H1 (cell line): ENCODE measurements around the gene CTIF. TPM values are rescaled to one million over a fixed set of nuclear protein-coding genes. Genes with fewer than 3 reads are reported as not detected.

Experiments
- CTCF ChIA-PET: fragments of 300-600 bp; sonication (Branson Sonifier 250); formaldehyde crosslinking; loops from one replicate; lab custom pipeline; 2021; ENCODE audit not compliant: partially characterized antibody; lab: Charles Lee
- POLR2A ChIA-PET: fragments of 300-600 bp; sonication (Branson Sonifier 250); formaldehyde crosslinking; loops from one replicate; lab custom pipeline; 2021; ENCODE audit warnings: inconsistent platforms; ENCODE audit not compliant: partially characterized antibody; lab: Charles Lee
- DNase-seq, 2 experiments: peaks; one replicate each; pipeline versions ENCODE4 v3.0.0 to v3.0.0-alpha.2; 2010 to 2022; ENCODE audit warnings: low spot score in 2 of 2, low read depth in 1 of 2, mixed read lengths in 1 of 2
- FAIRE-seq: peaks from 2 replicates; lab custom pipeline; 2011; peaks lifted over from hg19 to GRCh38; lab: Jason Lieb, UNC
- H2AFZ ChIP-seq: 2 replicates; pipeline ENCODE4 v1.8.1; 2012; ENCODE audit warnings: low read length, inconsistent platforms
- H2AK5ac ChIP-seq: 2 replicates; pipeline ENCODE4 v1.6.1; 2013; ENCODE audit warnings: low read depth, low read length
- H2BK120ac ChIP-seq: replicated peaks from 2 replicates; pipeline ENCODE3; 2013; ENCODE audit warnings: low read depth, low read length, inconsistent platforms
- H2BK12ac ChIP-seq: 2 replicates; pipeline ENCODE4 v1.6.1; 2013; ENCODE audit warnings: low read depth, low read length
- H2BK15ac ChIP-seq: 2 replicates; pipeline ENCODE4 v1.6.1; 2013; ENCODE audit warnings: low read length
- H2BK20ac ChIP-seq: 2 replicates; pipeline ENCODE4 v1.6.1; 2013; ENCODE audit warnings: low read length
- H2BK5ac ChIP-seq: 2 replicates; pipeline ENCODE4 v1.6.1; 2013; ENCODE audit warnings: low read depth, low read length
- H3K14ac ChIP-seq: 2 replicates; pipeline ENCODE4 v1.6.1; 2013; ENCODE audit warnings: inconsistent platforms; ENCODE audit not compliant: insufficient read length
- H3K18ac ChIP-seq: 2 replicates; pipeline ENCODE4 v1.6.1; 2013; ENCODE audit warnings: low read length; ENCODE audit errors: extremely low read depth
- H3K23ac ChIP-seq: 2 replicates; pipeline ENCODE4 v1.6.1; 2013; ENCODE audit warnings: inconsistent platforms; ENCODE audit not compliant: insufficient read length
- H3K23me2 ChIP-seq: 2 replicates; pipeline ENCODE4 v1.6.1; 2013; ENCODE audit warnings: low read depth, low read length
- H3K27ac ChIP-seq: 2 replicates; pipeline ENCODE4 v1.6.1; 2011; ENCODE audit warnings: low read depth, low read length, inconsistent platforms
- H3K27me3 ChIP-seq, 4 experiments: replicated peaks in 1 of 4; 1 replicate in 1 of 4; 2 replicates in 3 of 4; pipeline versions ENCODE4 v1.6.1 to v1.8.1; 2011 to 2013; ENCODE audit warnings: low read length in 3 of 4, mild to moderate bottlenecking in 3 of 4, inconsistent platforms in 2 of 4, mixed read lengths in 2 of 4, moderate library complexity in 1 of 4; ENCODE audit not compliant: control insufficient read depth in 3 of 4, insufficient read depth in 3 of 4; ENCODE audit errors: extremely low read depth in 1 of 4
- H3K36me3 ChIP-seq, 4 experiments: 2 replicates each; pipeline versions ENCODE4 v1.6.1 to v1.8.1; 2011 to 2013; ENCODE audit warnings: mild to moderate bottlenecking in 4 of 4, low read length in 3 of 4, moderate library complexity in 2 of 4, control low read depth in 1 of 4, inconsistent platforms in 1 of 4; ENCODE audit not compliant: insufficient read depth in 4 of 4, control insufficient read depth in 2 of 4
- H3K4ac ChIP-seq: replicated peaks from 2 replicates; pipeline ENCODE3; 2013; ENCODE audit warnings: low read length, low read depth, mixed read lengths, inconsistent platforms; ENCODE audit not compliant: insufficient read length
- H3K4me1 ChIP-seq, 4 experiments: replicated peaks in 1 of 4; 1 replicate in 1 of 4; 2 replicates in 3 of 4; pipeline versions ENCODE4 v1.6.1 to v1.8.1; 2011 to 2013; ENCODE audit warnings: low read length in 3 of 4, inconsistent platforms in 2 of 4, mixed read lengths in 1 of 4; ENCODE audit not compliant: insufficient read depth in 4 of 4, control insufficient read depth in 3 of 4
- H3K4me2 ChIP-seq, 2 experiments: 2 replicates each; pipeline versions ENCODE4 v1.6.1 to v1.8.1; 2011 to 2013; ENCODE audit warnings: low read depth in 2 of 2, low read length in 2 of 2, control low read depth in 1 of 2, inconsistent platforms in 1 of 2, mild to moderate bottlenecking in 1 of 2; ENCODE audit not compliant: insufficient read depth in 1 of 2
- H3K4me3 ChIP-seq, 4 experiments: fragments of 200-600, 300-600 bp in 1 of 4; sonication (generic), shearing (Covaris generic), sonication (Bioruptor Twin) in 1 of 4; 2 replicates each; pipeline versions ENCODE4 v1.5.1 to v1.8.1; 2011 to 2016; ENCODE audit warnings: low read length in 4 of 4, low read depth in 3 of 4, control low read depth in 2 of 4, inconsistent platforms in 2 of 4, mild to moderate bottlenecking in 2 of 4, mixed read lengths in 1 of 4, moderate library complexity in 1 of 4; ENCODE audit not compliant: insufficient read depth in 2 of 4; ENCODE audit errors: extremely low read depth in 1 of 4
- H3K56ac ChIP-seq: replicated peaks from 2 replicates; pipeline ENCODE3; 2013; ENCODE audit warnings: low read depth, mild to moderate bottlenecking, mixed read lengths, low read length, inconsistent platforms; ENCODE audit not compliant: insufficient read length
- H3K79me1 ChIP-seq: 2 replicates; pipeline ENCODE4 v1.6.1; 2013; ENCODE audit warnings: low read depth, low read length, control low read depth
- H3K79me2 ChIP-seq, 2 experiments: 2 replicates each; pipeline versions ENCODE4 v1.6.1 to v1.8.1; 2012 to 2013; ENCODE audit warnings: low read length in 2 of 2, mild to moderate bottlenecking in 2 of 2, inconsistent platforms in 1 of 2; ENCODE audit not compliant: insufficient read depth in 2 of 2, control insufficient read depth in 1 of 2
- H3K9ac ChIP-seq, 4 experiments: replicated peaks in 1 of 4; 1 replicate in 1 of 4; 2 replicates in 3 of 4; pipeline versions ENCODE4 v1.6.1 to v1.8.1; 2011 to 2013; ENCODE audit warnings: low read depth in 3 of 4, low read length in 3 of 4, control low read depth in 2 of 4, mild to moderate bottlenecking in 2 of 4, moderate library complexity in 2 of 4, inconsistent platforms in 1 of 4; ENCODE audit errors: extremely low read depth in 1 of 4
- H3K9me3 ChIP-seq, 2 experiments: 2 replicates each; pipeline versions ENCODE4 v1.6.1 to v1.8.1; 2012 to 2013; ENCODE audit warnings: mild to moderate bottlenecking in 2 of 2, moderate library complexity in 2 of 2, control low read depth in 1 of 2, inconsistent platforms in 1 of 2, low read depth in 1 of 2, low read length in 1 of 2, mixed read lengths in 1 of 2; ENCODE audit not compliant: insufficient read depth in 2 of 2
- H4K20me1 ChIP-seq, 2 experiments: replicated peaks in 1 of 2; 2 replicates each; pipeline versions ENCODE3 to v1.8.1; 2011 to 2013; ENCODE audit warnings: inconsistent platforms in 2 of 2, low read length in 2 of 2, mild to moderate bottlenecking in 1 of 2; ENCODE audit not compliant: insufficient read depth in 2 of 2, control insufficient read depth in 1 of 2
- H4K5ac ChIP-seq: 2 replicates; pipeline ENCODE4 v1.6.1; 2013; ENCODE audit warnings: low read length, low read depth, mixed read lengths, inconsistent platforms; ENCODE audit not compliant: insufficient read length
- H4K8ac ChIP-seq: 2 replicates; pipeline ENCODE4 v1.8.0; 2013; ENCODE audit warnings: mild to moderate bottlenecking, moderate library complexity, low read length, inconsistent platforms; ENCODE audit not compliant: insufficient read depth; ENCODE audit errors: extremely low read depth
- H4K91ac ChIP-seq: replicated peaks from 2 replicates; pipeline ENCODE3; 2013; ENCODE audit warnings: low read length, mixed read lengths, inconsistent platforms; ENCODE audit not compliant: insufficient read length
- CEBPB ChIP-seq: IDR thresholded peaks from 2 replicates; pipeline ENCODE4 v1.6.1; 2012; ENCODE audit warnings: low read depth, low read length
- CREB1 ChIP-seq: IDR thresholded peaks from 2 replicates; pipeline ENCODE4 v1.6.1; 2012; ENCODE audit warnings: inconsistent platforms
- EZH2 ChIP-seq: fragments of 200-600 bp; sonication (generic); IDR thresholded peaks from 2 replicates; pipeline ENCODE4 v1.7.1; 2012; ENCODE audit warnings: low read depth, mild to moderate bottlenecking, moderate library complexity, low read length, inconsistent platforms; ENCODE audit not compliant: severe bottlenecking
- HDAC6 ChIP-seq: IDR thresholded peaks from one replicate; pipeline ENCODE4 v1.7.1; 2012; ENCODE audit warnings: low read depth, mild to moderate bottlenecking, inconsistent platforms, low read length, moderate library complexity
- PHF8 ChIP-seq: fragments of 200-600 bp; sonication (generic); conservative IDR thresholded peaks from 2 replicates; pipeline ENCODE4 v1.7.1; 2012; ENCODE audit warnings: low read depth, mild to moderate bottlenecking, inconsistent platforms, low read length, moderate library complexity
- POU5F1 ChIP-seq: IDR thresholded peaks from 2 replicates; pipeline ENCODE4 v1.6.1; 2011; ENCODE audit warnings: low read depth, mild to moderate bottlenecking, low read length, moderate library complexity
- SP2 ChIP-seq: IDR thresholded peaks from 2 replicates; pipeline ENCODE4 v1.6.1; 2012; ENCODE audit warnings: mild to moderate bottlenecking, low read length, inconsistent platforms
- SP4 ChIP-seq: IDR thresholded peaks from 2 replicates; pipeline ENCODE4 v1.6.1; 2012; ENCODE audit warnings: low read length, inconsistent platforms
- TAF7 ChIP-seq: optimal IDR thresholded peaks from 2 replicates; pipeline ENCODE3; 2011; ENCODE audit warnings: low read depth, mild to moderate bottlenecking, inconsistent platforms, low read length, moderate library complexity, borderline replicate concordance
- TBP ChIP-seq: IDR thresholded peaks from 2 replicates; pipeline ENCODE4 v1.6.1; 2011; ENCODE audit warnings: low read depth, low read length, improper control_type of control experiment
- TEAD4 ChIP-seq: IDR thresholded peaks from 2 replicates; pipeline ENCODE4 v1.6.1; 2012; ENCODE audit warnings: low read depth, low read length, inconsistent platforms, mixed read lengths
- WGBS, 2 experiments: shearing (Covaris generic) in 1 of 2; methylation state at CpG; one replicate each; pipeline versions ENCODE4 v1.1.6 to v1.1.7; 2013 to 2015; ENCODE audit warnings: low lambda C conversion rate in 2 of 2, mixed read lengths in 2 of 2, inconsistent platforms in 1 of 2, low coverage in 1 of 2, missing lambda C conversion rate in 1 of 2; ENCODE audit not compliant: insufficient replicate concordance in 2 of 2, insufficient coverage in 1 of 2, insufficient read length in 1 of 2; ENCODE audit errors: extremely low coverage in 1 of 2, missing lambda C conversion rate in 1 of 2; 5-methylcytosine and 5-hydroxymethylcytosine counted together
- polyA plus RNA-seq, 7 experiments: library from polyadenylated mRNA; depleted of rRNA in 3 of 7; stranded (reverse) in 5 of 7; unstranded in 2 of 7; fragments of >200 nt in 5 of 7; fragments of 200-250 nt in 2 of 7; gene quantifications; 1 replicate in 5 of 7; 2 replicates in 1 of 7; 4 replicates in 1 of 7; pipeline versions ENCODE4 v1.2.1 to v1.2.3, GENCODE V29; 2011 to 2013; ENCODE audit warnings: missing spikeins in 2 of 7, mixed read lengths in 2 of 7
- total RNA-seq: library from RNA; stranded (reverse); fragmentation: NEBNext Ultra II Directional; extraction: Animal tissue kit (Norgen Biotek cat#: 25700); gene quantifications from 2 replicates; pipeline ENCODE4 v1.2.1, GENCODE V29; 2021

The CTIF gene
- total and polyA plus RNA-seq, 2 of the 8 experiments (the other 6 are each of a cell fraction or from before 2014, with no cell fraction given), result 9.0 to 17.8 TPM

DNA sequence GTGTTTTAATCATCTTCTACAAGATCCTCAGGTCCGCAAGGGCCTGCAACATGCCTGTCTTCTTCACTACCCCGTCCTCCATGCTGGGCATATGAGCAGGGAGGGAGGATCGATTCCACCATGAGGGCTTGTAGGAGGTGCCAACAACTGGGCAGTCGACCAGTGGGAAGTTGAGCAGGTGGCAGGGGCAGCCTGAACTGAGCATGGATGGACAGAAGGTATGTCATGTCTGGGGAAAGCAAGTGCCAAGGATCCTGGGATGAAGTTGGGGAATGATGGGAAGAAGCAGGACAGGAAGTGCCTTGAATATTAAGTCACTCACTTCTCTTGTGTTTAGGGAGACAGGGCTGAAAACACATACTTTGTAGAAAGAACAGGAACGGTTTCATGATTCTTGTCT is 44.7 kb downstream of the CTIF start:
- TF ChIP-seq PHF8, result no peak
- no peak for TF ChIP-seq CEBPB
- TF ChIP-seq TBP, result no peak
- TF ChIP-seq HDAC6, result no peak
- no peak for TF ChIP-seq SP2
- TF ChIP-seq SP4, result no peak
- no peak for TF ChIP-seq EZH2
- no peak for TF ChIP-seq TAF7
- TF ChIP-seq TEAD4, result no peak
- TF ChIP-seq CREB1, result no peak
- TF ChIP-seq POU5F1, result no peak
- no peak overlapping the region for H3K23ac ChIP-seq
- CTCF ChIA-PET, result interaction anchor here (0.6 kb wide), 1 partner anchor 96 kb away, joined by 4 read pairs; no protein-coding TSS in a partner anchor
- no peak overlapping the region for H3K9ac ChIP-seq
- H2BK5ac ChIP-seq, result no peak overlapping the region
- H2BK120ac ChIP-seq, result no peak overlapping the region
- H3K27ac ChIP-seq, result no peak overlapping the region
- no peak overlapping the region for H3K56ac ChIP-seq
- H3K79me2 ChIP-seq, result peaks cover 0 to 12% of the 10 kb centered on the region in 2 experiments; a peak in 1 of 4 replicates
- no peaks in the 10 kb centered on the region for H3K23me2 ChIP-seq
- peaks cover 11% of the 10 kb centered on the region for H3K79me1 ChIP-seq
- H3K4me1 ChIP-seq, result peaks cover 3 to 8% (median 3%) of the 10 kb centered on the region in 4 experiments; a peak in 5 of 7 replicates
- POLR2A ChIA-PET, result no interaction called here
- H3K18ac ChIP-seq, result no peak overlapping the region
- 87% methylated on average over 5 of the region's 5 CpGs; no CpG with 5 or more reads in 1 of the 2 experiments for WGBS, 2 experiments
- H3K4me3 ChIP-seq, result no peak overlapping the region
- H3K4ac ChIP-seq, result no peak overlapping the region
- no peak overlapping the region for H4K8ac ChIP-seq
- H2BK20ac ChIP-seq, result no peak overlapping the region
- FAIRE-seq (no peak), DNase-seq (no peak)
- H3K27me3 ChIP-seq, result no peaks in the 10 kb centered on the region
- H2BK12ac ChIP-seq, result no peak overlapping the region
- H3K14ac ChIP-seq, result no peak overlapping the region
- H4K5ac ChIP-seq, result no peak overlapping the region
- no peak overlapping the region for H4K91ac ChIP-seq
- H3K9me3 ChIP-seq, result no peaks in the 10 kb centered on the region
- H3K36me3 ChIP-seq, result no peaks in the 10 kb centered on the region
- H3K4me2 ChIP-seq, result no peak overlapping the region
- no peak overlapping the region for H2AFZ ChIP-seq
- H4K20me1 ChIP-seq, result peaks cover 2 to 3% of the 10 kb centered on the region in 2 experiments
- H2AK5ac ChIP-seq, result no peak overlapping the region
- H2BK15ac ChIP-seq, result no peak overlapping the region
